ENCODE data around the gene EED.

The EED gene

GRCh38 chr11:86244522-86245368, at the start of gene EED:
EED (plus strand) TSS chr11:86244753; CDS start chr11:86245230, 477 bp downstream.
- peak within 1 kb of the TSS; percentile 98 for H3K4me3 ChIP-seq (ENCODE audit: control insufficient read depth, low read depth, low read length)
- DNase-seq (ENCODE audit: low read depth), result peak; percentile 75
- no peak for TF ChIP-seq CTCF (IDR thresholded peaks at IDR 0.05; ENCODE audit: control insufficient read depth, insufficient read depth, low read depth, low read length, missing control alignments)

GRCh38 chr11:86194998-86195397, 49.6 kb upstream of the EED start:
- no peak for TF ChIP-seq CTCF (IDR thresholded peaks at IDR 0.05; ENCODE audit: control insufficient read depth, insufficient read depth, low read depth, low read length, missing control alignments)
- DNase-seq (ENCODE audit: low read depth), result no peak

GRCh38 chr11:86196085-86196696, 48.4 kb upstream of the EED start:
- no peak overlapping the region for H3K4me3 ChIP-seq (ENCODE audit: control insufficient read depth, low read depth, low read length)
- no peak for DNase-seq (ENCODE audit: low read depth)
- no peak for TF ChIP-seq CTCF (IDR thresholded peaks at IDR 0.05; ENCODE audit: control insufficient read depth, insufficient read depth, low read depth, low read length, missing control alignments)

More at GRCh38 chr11:86194998-86195397, 49.6 kb upstream of the EED start:
- H3K4me3 ChIP-seq (ENCODE audit: control insufficient read depth, low read depth, low read length), result no peak overlapping the region

- TF ChIP-seq CTCF (IDR thresholded peaks at IDR 0.05; ENCODE audit: control insufficient read depth, insufficient read depth, low read depth, low read length, missing control alignments), result no peak
- DNase-seq (ENCODE audit: low read depth), result no peak
- H3K4me3 ChIP-seq (ENCODE audit: control insufficient read depth, low read depth, low read length), result no peak overlapping the region
Measured at GRCh38 chr11:86196913-86197312, 47.6 kb upstream of the EED start.

- DNase-seq (ENCODE audit: low read depth), result no peak
- no peak overlapping the region for H3K4me3 ChIP-seq (ENCODE audit: control insufficient read depth, low read depth, low read length)
- no peak for TF ChIP-seq CTCF (IDR thresholded peaks at IDR 0.05; ENCODE audit: control insufficient read depth, insufficient read depth, low read depth, low read length, missing control alignments)
Measured at GRCh38 chr11:86197448-86197847, 47.1 kb upstream of the EED start.

- no peak for DNase-seq (ENCODE audit: low read depth)
- H3K4me3 ChIP-seq (ENCODE audit: control insufficient read depth, low read depth, low read length), result no peak overlapping the region
- TF ChIP-seq CTCF (IDR thresholded peaks at IDR 0.05; ENCODE audit: control insufficient read depth, insufficient read depth, low read depth, low read length, missing control alignments), result no peak
Measured at GRCh38 chr11:86198139-86198538, 46.4 kb upstream of the EED start.

Measured in AG09309 (cell line).